Esophagus muscularis mucosa (tissue), 4 donors: Measurements from ENCODE around the gene PIGL.

Experiments used
- EP300 ChIP-seq: sonication (generic); formaldehyde crosslinking; IDR thresholded peaks from one replicate; pipeline ENCODE4 v1.6.1; 2017; ENCODE audit warnings: antibody characterized with exemption
- POLR2AphosphoS5 ChIP-seq, 2 donors: sonication (generic); formaldehyde crosslinking; IDR thresholded peaks; one replicate each; pipeline ENCODE4 v1.6.1; 2017; ENCODE audit warnings: antibody characterized with exemption in 2 of 2
- TF ChIP-seq, protein P1 (sequence below), 3 experiments: fragments of 200-600 bp in 2 of 3; fragments of 450-650 bp in 1 of 3; sonication (generic) in 2 of 3; IDR thresholded peaks; one replicate each; pipeline ENCODE4 v1.5.1; 2017 to 2019; ENCODE audit warnings: antibody characterized with exemption in 3 of 3, mild to moderate bottlenecking in 2 of 3, moderate library complexity in 1 of 3

DNA sequence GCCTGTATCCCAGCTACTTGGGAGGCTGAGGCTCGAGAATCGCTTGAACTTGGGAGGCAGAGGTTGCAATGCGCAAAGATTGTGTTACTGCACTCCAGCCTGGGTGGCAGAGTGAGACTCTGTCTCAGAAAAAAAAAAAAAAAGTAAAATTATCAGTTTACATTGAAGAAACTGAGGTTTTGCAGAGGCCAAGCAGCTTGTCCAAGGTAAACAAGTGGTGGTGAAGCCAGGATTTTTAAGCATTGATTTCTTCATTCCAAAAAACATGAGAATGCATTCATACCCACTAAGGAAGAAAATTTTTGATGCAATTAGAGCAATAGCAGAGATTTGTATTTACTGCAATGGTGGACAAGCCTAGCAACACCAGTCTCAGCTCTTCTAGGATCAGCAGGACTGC, 83.5 kb downstream of the PIGL start:
- TF ChIP-seq EP300 (no peak), POLR2AphosphoS5 (IDR thresholded peaks at IDR 0.05) (no peak)
- TF ChIP-seq, protein P1, sequence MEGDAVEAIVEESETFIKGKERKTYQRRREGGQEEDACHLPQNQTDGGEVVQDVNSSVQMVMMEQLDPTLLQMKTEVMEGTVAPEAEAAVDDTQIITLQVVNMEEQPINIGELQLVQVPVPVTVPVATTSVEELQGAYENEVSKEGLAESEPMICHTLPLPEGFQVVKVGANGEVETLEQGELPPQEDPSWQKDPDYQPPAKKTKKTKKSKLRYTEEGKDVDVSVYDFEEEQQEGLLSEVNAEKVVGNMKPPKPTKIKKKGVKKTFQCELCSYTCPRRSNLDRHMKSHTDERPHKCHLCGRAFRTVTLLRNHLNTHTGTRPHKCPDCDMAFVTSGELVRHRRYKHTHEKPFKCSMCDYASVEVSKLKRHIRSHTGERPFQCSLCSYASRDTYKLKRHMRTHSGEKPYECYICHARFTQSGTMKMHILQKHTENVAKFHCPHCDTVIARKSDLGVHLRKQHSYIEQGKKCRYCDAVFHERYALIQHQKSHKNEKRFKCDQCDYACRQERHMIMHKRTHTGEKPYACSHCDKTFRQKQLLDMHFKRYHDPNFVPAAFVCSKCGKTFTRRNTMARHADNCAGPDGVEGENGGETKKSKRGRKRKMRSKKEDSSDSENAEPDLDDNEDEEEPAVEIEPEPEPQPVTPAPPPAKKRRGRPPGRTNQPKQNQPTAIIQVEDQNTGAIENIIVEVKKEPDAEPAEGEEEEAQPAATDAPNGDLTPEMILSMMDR (IDR thresholded peaks at IDR 0.05) = no peak
